ENCODE measurements around the gene GAS7.

- TF ChIP-seq POLR2A (IDR thresholded peaks at IDR 0.05; ENCODE audit: low read length) = no peak
- TF ChIP-seq GATA1 (IDR thresholded peaks at IDR 0.05; ENCODE audit: low read depth, low read length) = no peak
Measured at GRCh38 chr17:10103712-10104111, 94.7 kb downstream of the GAS7 start.
